Measurements from ENCODE around the gene PUS7. TPM values are rescaled to one million over a fixed set of nuclear protein-coding genes. Genes with fewer than 3 reads are reported as not detected.

The PUS7 gene
- total RNA-seq (2022) (28.4 and 29.1 TPM in 2 replicates), Bru-seq, nascent RNA (percentile 78 among the genes with signal in this experiment), BruChase-seq, experiment 1, labeled RNA remaining after a 6-hour chase (percentile 78 among the genes with signal in this experiment), BruChase-seq, experiment 2, labeled RNA remaining after a 2-hour chase (percentile 84 among the genes with signal in this experiment)
- long read RNA-seq, transcript PUS7-202 (16 exons, 2,356 nt) = major isoform, 13 of 25 reads
- long read RNA-seq, partial matches to known transcripts = 3 of 25 reads
- long read RNA-seq, other reads (novel, unspliced or antisense) = 7 of 25 reads

GRCh38 chr7:105521717-105522463 lies at the start of gene PUS7:
PUS7 (minus strand) TSS chr7:105522271; CDS start chr7:105508512, 13,759 bp downstream.
- Mint-ChIP-seq H3K4me1 (ENCODE audit: low read depth, unreplicated experiment) (peaks cover 8% of the 10 kb centered on the region), H3K27ac (ENCODE audit: unreplicated experiment) (peak within 1 kb of the TSS; percentile 78), H3K27me3 (ENCODE audit: unreplicated experiment) (no peaks in the 10 kb centered on the region), H3K36me3 (ENCODE audit: insufficient read depth, unreplicated experiment) (peaks cover 32% of the 10 kb centered on the region), H3K4me3 (ENCODE audit: low read depth, unreplicated experiment) (peak within 1 kb of the TSS; percentile 90), H3K9me3 (ENCODE audit: low read depth, unreplicated experiment) (no peaks in the 10 kb centered on the region)
- intact Hi-C loops (cut with micrococcal nuclease; ENCODE audit: unreplicated experiment) = no loop called here
- CTCF ChIA-PET = no interaction called here
- peak; percentile 85 for DNase-seq
- TF ChIP-seq CTCF (IDR thresholded peaks at IDR 0.05; ENCODE audit: unreplicated experiment) = no peak
- BruUV-seq (replicated peaks) = no TSS peak

GRCh38 chr7:105567821-105568220 lies 45.8 kb upstream of the PUS7 start:
- no peak for DNase-seq
- H3K4me3 Mint-ChIP-seq (ENCODE audit: low read depth, unreplicated experiment) = no peak overlapping the region
- BruUV-seq (replicated peaks) = no TSS peak
- CTCF ChIA-PET = interaction anchor here (0.6 kb wide), 1 partner anchor 630 kb away, joined by 3 read pairs; no protein-coding TSS in a partner anchor
- H3K27me3 Mint-ChIP-seq (ENCODE audit: unreplicated experiment) = no peaks in the 10 kb centered on the region
- H3K27ac Mint-ChIP-seq (ENCODE audit: unreplicated experiment) = no peak overlapping the region
- intact Hi-C loops (cut with micrococcal nuclease; ENCODE audit: unreplicated experiment) = no loop called here
- TF ChIP-seq CTCF (IDR thresholded peaks at IDR 0.05; ENCODE audit: unreplicated experiment) = no peak
- no peaks in the 10 kb centered on the region for H3K4me1 Mint-ChIP-seq (ENCODE audit: low read depth, unreplicated experiment)
- H3K36me3 Mint-ChIP-seq (ENCODE audit: insufficient read depth, unreplicated experiment) = peaks cover 5% of the 10 kb centered on the region
- no peaks in the 10 kb centered on the region for H3K9me3 Mint-ChIP-seq (ENCODE audit: low read depth, unreplicated experiment)

GRCh38 chr7:105567024-105567423 lies 45.0 kb upstream of the PUS7 start:
- CTCF ChIA-PET = interaction anchor here (0.6 kb wide), 1 partner anchor 629 kb away, joined by 3 read pairs; no protein-coding TSS in a partner anchor

GRCh38 chr7:105565190-105565589 lies 43.1 kb upstream of the PUS7 start:
- H3K27me3 Mint-ChIP-seq (ENCODE audit: unreplicated experiment) = no peaks in the 10 kb centered on the region
- TF ChIP-seq CTCF (IDR thresholded peaks at IDR 0.05; ENCODE audit: unreplicated experiment) = no peak
- peaks cover 2% of the 10 kb centered on the region for H3K36me3 Mint-ChIP-seq (ENCODE audit: insufficient read depth, unreplicated experiment)
- no peak for DNase-seq
- intact Hi-C loops (cut with micrococcal nuclease; ENCODE audit: unreplicated experiment) = no loop called here
- CTCF ChIA-PET = no interaction called here
- H3K4me3 Mint-ChIP-seq (ENCODE audit: low read depth, unreplicated experiment) = no peak overlapping the region
- no peaks in the 10 kb centered on the region for H3K9me3 Mint-ChIP-seq (ENCODE audit: low read depth, unreplicated experiment)
- no TSS peak for BruUV-seq (replicated peaks)
- H3K27ac Mint-ChIP-seq (ENCODE audit: unreplicated experiment) = no peak overlapping the region
- no peaks in the 10 kb centered on the region for H3K4me1 Mint-ChIP-seq (ENCODE audit: low read depth, unreplicated experiment)

More at GRCh38 chr7:105567024-105567423, 45.0 kb upstream of the PUS7 start:
- DNase-seq = no peak
- no peak overlapping the region for H3K27ac Mint-ChIP-seq (ENCODE audit: unreplicated experiment)
- H3K27me3 Mint-ChIP-seq (ENCODE audit: unreplicated experiment) = no peaks in the 10 kb centered on the region
- intact Hi-C loops (cut with micrococcal nuclease; ENCODE audit: unreplicated experiment) = no loop called here
- H3K4me1 Mint-ChIP-seq (ENCODE audit: low read depth, unreplicated experiment) = no peaks in the 10 kb centered on the region
- TF ChIP-seq CTCF (IDR thresholded peaks at IDR 0.05; ENCODE audit: unreplicated experiment) = no peak
- H3K9me3 Mint-ChIP-seq (ENCODE audit: low read depth, unreplicated experiment) = no peaks in the 10 kb centered on the region
- BruUV-seq (replicated peaks) = no TSS peak
- no peak overlapping the region for H3K4me3 Mint-ChIP-seq (ENCODE audit: low read depth, unreplicated experiment)
- H3K36me3 Mint-ChIP-seq (ENCODE audit: insufficient read depth, unreplicated experiment) = peaks cover 5% of the 10 kb centered on the region

All from Calu3 (cell line).